ENCODE results near the gene LRP5.

GRCh38 chr11:68314203-68315170 lies 2.1 kb downstream of the LRP5 start:
- TF ChIP-seq, protein P1, sequence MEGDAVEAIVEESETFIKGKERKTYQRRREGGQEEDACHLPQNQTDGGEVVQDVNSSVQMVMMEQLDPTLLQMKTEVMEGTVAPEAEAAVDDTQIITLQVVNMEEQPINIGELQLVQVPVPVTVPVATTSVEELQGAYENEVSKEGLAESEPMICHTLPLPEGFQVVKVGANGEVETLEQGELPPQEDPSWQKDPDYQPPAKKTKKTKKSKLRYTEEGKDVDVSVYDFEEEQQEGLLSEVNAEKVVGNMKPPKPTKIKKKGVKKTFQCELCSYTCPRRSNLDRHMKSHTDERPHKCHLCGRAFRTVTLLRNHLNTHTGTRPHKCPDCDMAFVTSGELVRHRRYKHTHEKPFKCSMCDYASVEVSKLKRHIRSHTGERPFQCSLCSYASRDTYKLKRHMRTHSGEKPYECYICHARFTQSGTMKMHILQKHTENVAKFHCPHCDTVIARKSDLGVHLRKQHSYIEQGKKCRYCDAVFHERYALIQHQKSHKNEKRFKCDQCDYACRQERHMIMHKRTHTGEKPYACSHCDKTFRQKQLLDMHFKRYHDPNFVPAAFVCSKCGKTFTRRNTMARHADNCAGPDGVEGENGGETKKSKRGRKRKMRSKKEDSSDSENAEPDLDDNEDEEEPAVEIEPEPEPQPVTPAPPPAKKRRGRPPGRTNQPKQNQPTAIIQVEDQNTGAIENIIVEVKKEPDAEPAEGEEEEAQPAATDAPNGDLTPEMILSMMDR (IDR thresholded peaks at IDR 0.05), result no peak
- no peak for TF ChIP-seq EP300 (IDR thresholded peaks at IDR 0.05)
